Heart left ventricle (tissue), 16 donors: ENCODE measurements around the gene RNF135. TPM values are rescaled to one million over a fixed set of nuclear protein-coding genes. Genes with fewer than 3 reads are reported as not detected.
"Not testable (repeated sequence)": the region's sequence is repeated elsewhere in the genome, so short reads cannot be mapped to it uniquely, and the experiment has no call there.

ENCODE experiments used
- ATAC-seq, 4 donors: fragments of 200-7000 bp; cut with Tn5 transposase; one replicate each; pipeline ENCODE4 v1.9.1; 2020 to 2022; ENCODE audit warnings: moderate library complexity in 4 of 4, mild to moderate bottlenecking in 3 of 4, moderate number of reproducible peaks in 1 of 4
- DNase-seq, 5 donors: peaks; one replicate each; pipeline ENCODE4 v3.0.0-alpha.2; 2020
- H3K27ac ChIP-seq, 12 donors: fragments of 200-600 bp; sonication (generic) in 4 of 12; one replicate each; pipeline versions ENCODE4 v1.5.0 to v1.8.0; 2016 to 2022; ENCODE audit warnings: mild to moderate bottlenecking in 2 of 12
- H3K27me3 ChIP-seq, 9 donors: fragments of 200-600 bp; sonication (generic) in 2 of 9; one replicate each; pipeline versions ENCODE4 v1.5.1 to v1.8.0; 2016 to 2022; ENCODE audit warnings: mild to moderate bottlenecking in 3 of 9
- H3K36me3 ChIP-seq, 9 donors: fragments of 200-600 bp; sonication (generic) in 2 of 9; one replicate each; pipeline versions ENCODE4 v1.5.0 to v1.8.0; 2018 to 2022; ENCODE audit warnings: mild to moderate bottlenecking in 2 of 9
- H3K4me1 ChIP-seq, 12 donors: fragments of 200-600 bp; sonication (generic) in 4 of 12; one replicate each; pipeline versions ENCODE4 v1.5.0 to v1.8.0; 2016 to 2022; ENCODE audit warnings: mild to moderate bottlenecking in 3 of 12
- H3K4me3 ChIP-seq, 12 donors: fragments of 200-600 bp; sonication (generic) in 4 of 12; one replicate each; pipeline versions ENCODE4 v1.5.0 to v1.8.0; 2017 to 2022; ENCODE audit warnings: mild to moderate bottlenecking in 9 of 12, moderate library complexity in 4 of 12
- H3K9me3 ChIP-seq, 12 donors: fragments of 200-600 bp; sonication (generic) in 4 of 12; one replicate each; pipeline versions ENCODE4 v1.5.0 to v1.8.0; 2016 to 2022; ENCODE audit warnings: mild to moderate bottlenecking in 1 of 12
- POLR2A ChIP-seq, 2 donors: fragments of 450-650 bp; IDR thresholded peaks; one replicate each; pipeline ENCODE4 v1.6.1; 2017; ENCODE audit warnings: antibody characterized with exemption in 2 of 2, mild to moderate bottlenecking in 2 of 2, moderate library complexity in 2 of 2
- WGBS, 4 donors: extraction: QIAGEN DNeasy Blood & Tissue Kit in 2 of 4; methylation state at CpG; one replicate each; pipeline versions ENCODE4 v1.1.5 to v1.1.7; 2013 to 2018; 5-methylcytosine and 5-hydroxymethylcytosine counted together
- intact Hi-C, 10 donors: fragments of 100-400 bp; cut with DNase I; formaldehyde crosslinking; loops; one replicate each; pipeline versions ENCODE4 v1.11.1 to v1.14.2; 2022
- polyA plus RNA-seq, 2 donors: library from polyadenylated mRNA; stranded (reverse); fragments of 200-250 nt; gene quantifications; one replicate each; pipeline ENCODE4 v1.2.3, GENCODE V29; 2013
- total RNA-seq, 9 donors: library from RNA; depleted of rRNA in 2 of 9; stranded (reverse); fragments of >200 nt in 2 of 9; fragmentation: NEBNext Ultra II Directional in 3 of 9; extraction: Animal tissue kit (Norgen Biotek cat#: 25700) in 3 of 9; gene quantifications; one replicate each; pipeline versions ENCODE4 v1.1.0 to v1.2.4, GENCODE V29; 2016 to 2023
- TF ChIP-seq, protein P1 (sequence below), 12 donors: fragments of 200-600 bp; sonication (generic) in 4 of 12; IDR thresholded peaks; one replicate each; pipeline versions ENCODE4 v1.5.0 to v1.8.0; 2018 to 2022; ENCODE audit warnings: antibody characterized with exemption in 12 of 12, mild to moderate bottlenecking in 5 of 12
- donor health status: ischemic (EF 13 %, LVEDD 7.1; RV severe dilation, severe dysfunction).
- donor health status: healthy with polysubstance abuse.
- donor health status: DM: no; HTN: yes; CAD: no.
- donor health status: DM: no; HTN: no; CAD: no.
- donor health status: ischemic (EF 25% LVEDD 6.9; RV normal size, moderate dysfunction).
- donor health status: ischemic (EF 25% LVEDD 5.7; RV mildly dilated, moderate dysfunction).
- donor health status: healthy.
- donor health status: DM: yes; HTN: yes; CAD: no.
- donor health status: ischemic (EF 35%, LVEDD 5.7; RV mildly dilated, moderate dysfunction).
- donor health status: nonischemic (EF 11% LVEDD 7.7; RV severe dilation, severe dysfunction).
- donor health status: DM: yes; HTN: yes; CAD: no.
- donor health status: PGD.
- donor health status: ischemic (EF 29% LVEDD 5.4; RV normal size, mild dysfunction).
- donor health status: nonischemic (EF 23%, LVEDD 6.1; RV moderate dilation, normal function).

Gene RNF135
- total and polyA plus RNA-seq, 11 donors, result 3.9 to 19.1 (median 5.0) TPM

DNA sequence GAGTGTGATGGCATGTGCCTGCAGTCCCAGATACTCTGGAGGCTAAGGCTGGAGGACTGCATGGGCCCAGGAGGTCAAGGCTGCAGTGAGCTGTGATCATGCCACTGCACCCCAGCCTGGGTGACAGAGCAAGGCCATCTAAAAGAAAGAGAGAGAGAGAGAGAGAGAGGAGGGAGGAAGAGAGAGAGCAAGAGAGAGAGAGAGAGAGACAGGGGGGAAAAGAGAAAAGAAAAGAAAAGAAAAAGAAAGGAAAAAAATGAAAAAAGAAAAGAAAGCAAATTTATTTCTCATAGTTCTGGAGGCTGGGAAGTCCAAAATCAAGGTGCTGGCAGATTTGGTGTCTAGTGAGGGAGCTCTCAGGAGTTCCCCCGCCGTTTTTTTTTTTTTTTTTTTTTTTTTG, 33.3 kb downstream of the RNF135 start:
- WGBS, 4 donors, result 82 to 89% (median 86%) methylated on average over 2 of the region's 2 CpGs
- ATAC-seq (no peak), DNase-seq (no peak)
- Histone ChIP-seq H3K27ac (no peak overlapping the region), H3K4me3 (no peak overlapping the region), H3K27me3 (no peaks in the 10 kb centered on the region), H3K9me3 (no peaks in the 10 kb centered on the region), H3K4me1 (peaks cover 0 to 23% (median 6%) of the 10 kb centered on the region in 12 donors), H3K36me3 (peaks cover 0 to 50% (median 26%) of the 10 kb centered on the region in 9 donors)
- intact Hi-C loops, result loop anchor here in 1 of 10 donors (10.0 kb wide), 1 partner anchor 81 kb away; no protein-coding TSS in a partner anchor
- TF ChIP-seq POLR2A (IDR thresholded peaks at IDR 0.05), result no peak
- TF ChIP-seq, protein P1, sequence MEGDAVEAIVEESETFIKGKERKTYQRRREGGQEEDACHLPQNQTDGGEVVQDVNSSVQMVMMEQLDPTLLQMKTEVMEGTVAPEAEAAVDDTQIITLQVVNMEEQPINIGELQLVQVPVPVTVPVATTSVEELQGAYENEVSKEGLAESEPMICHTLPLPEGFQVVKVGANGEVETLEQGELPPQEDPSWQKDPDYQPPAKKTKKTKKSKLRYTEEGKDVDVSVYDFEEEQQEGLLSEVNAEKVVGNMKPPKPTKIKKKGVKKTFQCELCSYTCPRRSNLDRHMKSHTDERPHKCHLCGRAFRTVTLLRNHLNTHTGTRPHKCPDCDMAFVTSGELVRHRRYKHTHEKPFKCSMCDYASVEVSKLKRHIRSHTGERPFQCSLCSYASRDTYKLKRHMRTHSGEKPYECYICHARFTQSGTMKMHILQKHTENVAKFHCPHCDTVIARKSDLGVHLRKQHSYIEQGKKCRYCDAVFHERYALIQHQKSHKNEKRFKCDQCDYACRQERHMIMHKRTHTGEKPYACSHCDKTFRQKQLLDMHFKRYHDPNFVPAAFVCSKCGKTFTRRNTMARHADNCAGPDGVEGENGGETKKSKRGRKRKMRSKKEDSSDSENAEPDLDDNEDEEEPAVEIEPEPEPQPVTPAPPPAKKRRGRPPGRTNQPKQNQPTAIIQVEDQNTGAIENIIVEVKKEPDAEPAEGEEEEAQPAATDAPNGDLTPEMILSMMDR (IDR thresholded peaks at IDR 0.05), result no peak

DNA sequence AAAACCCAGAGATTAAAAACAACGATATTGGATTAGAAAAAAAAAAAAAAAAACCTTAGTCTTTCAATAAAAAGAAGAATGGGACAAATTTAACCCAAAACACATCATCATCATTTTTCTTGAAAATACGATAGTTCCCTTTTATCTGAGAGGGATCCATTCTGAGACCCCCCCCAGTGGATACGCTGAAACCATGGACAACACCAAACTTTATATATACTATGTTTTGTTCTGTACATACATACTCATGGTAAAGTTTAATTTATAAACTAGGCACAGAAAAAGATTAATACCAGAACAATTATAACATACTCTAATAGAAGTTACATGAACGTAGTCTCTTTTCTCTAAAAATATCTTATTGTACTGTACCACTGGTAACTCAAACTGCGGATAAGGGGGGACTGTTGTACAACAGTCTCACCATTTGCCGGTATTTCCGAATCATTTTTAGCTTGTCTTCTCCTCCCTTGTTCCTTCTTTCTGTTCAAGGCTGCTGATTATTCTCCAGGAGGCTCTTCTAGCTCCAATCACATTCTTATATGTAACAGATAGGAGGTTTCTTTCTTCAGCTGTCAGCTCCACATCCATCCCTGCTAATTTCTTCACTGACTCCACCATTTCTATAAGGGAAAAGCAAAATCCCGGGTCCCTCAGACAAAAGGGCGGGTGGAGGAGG, 37.0 kb downstream of the RNF135 start:
- intact Hi-C loops, result loop anchor here in 1 of 10 donors (10.0 kb wide), 1 partner anchor 77 kb away; no protein-coding TSS in a partner anchor
- no peak for DNase-seq

DNA sequence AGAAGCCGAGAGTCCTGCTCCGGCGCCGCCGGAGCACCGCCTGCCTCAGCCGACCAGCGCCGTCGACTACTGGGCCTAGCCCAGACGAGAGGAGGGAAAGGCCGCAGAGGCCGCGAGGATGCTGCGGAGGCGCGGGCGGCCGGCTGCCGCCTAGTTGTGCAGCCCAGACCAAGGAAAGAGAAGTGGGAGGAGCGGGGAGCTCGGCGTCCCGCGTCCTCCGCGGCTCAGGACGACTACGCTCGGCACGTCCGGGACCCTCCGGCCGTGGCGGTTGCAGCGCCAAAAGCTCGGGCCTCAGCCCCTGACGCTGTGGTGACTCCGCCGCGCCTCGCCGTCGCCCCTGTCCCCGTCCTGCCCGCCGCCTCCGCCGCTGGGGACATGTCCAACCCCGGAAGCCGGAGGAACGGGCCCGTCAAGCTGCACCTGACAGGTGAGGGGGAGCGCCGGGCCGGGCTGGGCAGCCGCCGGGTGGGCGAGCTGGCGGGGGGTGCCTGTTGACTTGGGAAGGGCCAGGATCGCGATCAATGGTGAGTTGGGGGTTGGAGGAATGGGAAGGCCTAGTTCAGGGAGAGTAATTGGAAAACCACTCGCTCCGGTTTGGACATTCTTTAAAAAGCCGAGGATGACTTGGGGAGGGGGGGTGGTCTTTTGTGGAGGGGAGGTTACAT, 37.7 kb downstream of the RNF135 start:
- intact Hi-C loops, result loop anchor here in 1 of 10 donors (10.0 kb wide), 1 partner anchor 76 kb away; no protein-coding TSS in a partner anchor
- 1 to 3% (median 2%) methylated on average over 39 to 65 of the region's 65 CpGs for WGBS, 4 donors
- no peak for TF ChIP-seq POLR2A (IDR thresholded peaks at IDR 0.05)
- TF ChIP-seq, protein P1 (IDR thresholded peaks at IDR 0.05), result peak in 1 of 12 donors; percentile 5

More for the DNA sequence above, 37.0 kb downstream of the RNF135 start:
- no peaks in the 10 kb centered on the region for H3K27me3 ChIP-seq
- no peaks in the 10 kb centered on the region for H3K9me3 ChIP-seq
- peaks cover 0 to 14% (median 1%) of the 10 kb centered on the region in 9 donors for H3K36me3 ChIP-seq
- H3K4me1 ChIP-seq, result peaks cover 0 to 23% (median 7%) of the 10 kb centered on the region in 12 donors
- no peak for ATAC-seq
- peak overlapping the region; percentile 53 to 87 (median 75) for H3K4me3 ChIP-seq
- 62 to 68% (median 68%) methylated on average over 9 of the region's 9 CpGs for WGBS, 4 donors
- TF ChIP-seq, protein P1 (IDR thresholded peaks at IDR 0.05), result no peak
- TF ChIP-seq POLR2A (IDR thresholded peaks at IDR 0.05), result no peak
- peak overlapping the region; percentile 44 to 90 (median 77) for H3K27ac ChIP-seq

DNA sequence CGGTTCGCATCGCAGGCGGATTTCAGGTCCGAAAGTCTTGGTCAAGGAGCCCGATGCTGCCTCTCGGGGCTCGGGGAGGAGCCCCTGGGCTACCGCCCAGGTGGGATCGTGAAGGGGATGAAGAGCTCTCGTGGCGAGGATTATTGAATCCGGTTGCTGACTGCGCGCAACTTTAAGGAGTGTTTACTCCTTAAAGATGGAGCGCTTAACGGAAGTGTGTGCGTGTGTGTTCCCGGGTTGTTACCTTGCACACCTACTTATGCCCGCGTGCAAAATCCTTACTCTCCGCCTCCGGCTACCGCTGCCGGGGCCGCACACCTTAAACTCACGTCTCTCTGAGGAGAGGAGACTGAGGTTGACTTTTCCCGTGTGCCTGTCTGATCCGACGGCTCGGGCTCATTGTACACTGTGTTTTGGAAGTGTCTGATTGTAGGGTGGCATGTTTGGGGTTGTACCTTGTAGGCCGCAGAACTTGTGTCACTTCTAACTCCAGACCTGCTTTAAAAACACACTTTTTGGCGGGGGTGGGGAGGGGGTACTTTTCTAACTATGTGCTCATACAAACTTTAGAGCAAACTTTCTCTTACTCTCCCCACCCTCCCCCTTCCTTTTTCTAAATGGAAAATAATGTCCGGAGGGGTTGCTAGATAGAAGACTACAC, 38.3 kb downstream of the RNF135 start:
- DNase-seq, result peak in 1 of 5 donors; percentile 35
- peak in 3 of 4 donors; percentile 11 to 25 (median 12) for ATAC-seq
- 26 to 51% (median 37%) methylated on average over 33 to 34 of the region's 34 CpGs for WGBS, 4 donors

More for the DNA sequence above, 37.7 kb downstream of the RNF135 start:
- H3K27me3 ChIP-seq, result no peaks in the 10 kb centered on the region
- peak; percentile 49 to 89 (median 84) for ATAC-seq
- peaks cover 0 to 11% (median 0%) of the 10 kb centered on the region in 9 donors for H3K36me3 ChIP-seq
- peak overlapping the region; percentile 44 to 90 (median 77) for H3K27ac ChIP-seq
- H3K4me1 ChIP-seq, result peaks cover 0 to 23% (median 6%) of the 10 kb centered on the region in 12 donors
- no peaks in the 10 kb centered on the region for H3K9me3 ChIP-seq
- peak overlapping the region; percentile 53 to 87 (median 75) for H3K4me3 ChIP-seq
- peak; percentile 52 to 85 (median 63) for DNase-seq

DNA sequence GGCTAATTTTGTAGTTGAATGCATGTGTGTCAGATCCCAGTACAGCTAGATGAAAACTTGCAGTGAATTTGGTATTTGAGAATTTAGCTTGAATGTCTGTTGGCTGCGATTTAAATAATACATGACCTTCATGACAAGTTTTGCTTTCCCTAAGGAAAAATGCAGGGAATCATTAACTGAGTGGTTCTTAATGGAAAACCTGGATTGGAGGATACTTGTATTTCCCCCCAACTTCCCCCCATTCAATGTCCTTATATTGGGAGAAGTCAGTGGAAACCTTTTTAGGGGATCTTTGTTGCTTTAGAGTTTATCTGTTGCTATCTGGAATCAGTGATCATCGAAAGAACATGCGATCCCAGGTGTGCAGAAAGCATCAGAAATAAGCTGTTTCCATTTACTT, 39.2 kb downstream of the RNF135 start:
- H3K36me3 ChIP-seq, ATAC-seq, H3K9me3 ChIP-seq, DNase-seq, H3K27me3 ChIP-seq: not testable (repeated sequence)
- H3K4me3 ChIP-seq, result peak overlapping the region in 1 of 12 donors; percentile 22
- peak overlapping the region in 1 of 12 donors; percentile 35 for H3K27ac ChIP-seq
- H3K4me1 ChIP-seq, result peaks cover 0 to 23% (median 6%) of the 10 kb centered on the region in 12 donors
- intact Hi-C loops, result loop anchor here in 1 of 10 donors (5.0 kb wide), 1 partner anchor 87 kb away; no protein-coding TSS in a partner anchor
- 80 to 92% (median 85%) methylated on average over 3 of the region's 3 CpGs for WGBS, 4 donors

More for the DNA sequence above, 38.3 kb downstream of the RNF135 start:
- not testable (repeated sequence) for H3K9me3 ChIP-seq, H3K27me3 ChIP-seq, H3K36me3 ChIP-seq
- intact Hi-C loops, result loop anchor here in 1 of 10 donors (10.0 kb wide), 1 partner anchor 76 kb away; no protein-coding TSS in a partner anchor
- peak overlapping the region; percentile 44 to 90 (median 77) for H3K27ac ChIP-seq
- H3K4me3 ChIP-seq, result peak overlapping the region; percentile 53 to 87 (median 75)
- peaks cover 0 to 23% (median 6%) of the 10 kb centered on the region in 12 donors for H3K4me1 ChIP-seq
